ENCODE data around the gene TUBA4A. TPM values are rescaled to one million over a fixed set of nuclear protein-coding genes. Genes with fewer than 3 reads are reported as not detected.

Gene TUBA4A
- total RNA-seq, 1 donor from 2014 or later: 0.14 TPM

Small RNA genes lying within 50 kb of the gene (microRNA-seq; reads per million reads assigned to microRNA genes)
- not detected for gene MIR153-1

Other genes starting within 250 kb of the TUBA4A start
- gene CFAP65, start 212.4 kb downstream of the TUBA4A start, total RNA-seq: 0.93 and 1.4 TPM in 2 replicates
- gene IHH, start 193.0 kb downstream of the TUBA4A start, total RNA-seq: 0.16 TPM in 1 of 2 replicates, not detected in the other
- 23.5 and 26.8 TPM in 2 replicates for gene NHEJ1, start 93.1 kb downstream of the TUBA4A start, total RNA-seq
- gene SLC23A3, start 83.9 kb downstream of the TUBA4A start, total RNA-seq: 0.34 and 1.5 TPM in 2 replicates
- 39.9 and 42.1 TPM in 2 replicates for gene CNPPD1, start 77.0 kb downstream of the TUBA4A start, total RNA-seq
- gene RETREG2, start 75.6 kb downstream of the TUBA4A start, total RNA-seq: 84.6 and 86.0 TPM in 2 replicates
- 26.6 and 30.1 TPM in 2 replicates for gene ZFAND2B, start 47.1 kb downstream of the TUBA4A start, total RNA-seq
- gene ABCB6, start 35.0 kb downstream of the TUBA4A start, total RNA-seq: 35.9 and 39.1 TPM in 2 replicates
- gene ATG9A, start 24.3 kb downstream of the TUBA4A start, total RNA-seq: 41.2 and 42.0 TPM in 2 replicates
- 36.4 and 40.3 TPM in 2 replicates for gene ANKZF1, start 24.1 kb downstream of the TUBA4A start, total RNA-seq
- 11.2 and 12.7 TPM in 2 replicates for gene GLB1L, start 8.5 kb downstream of the TUBA4A start, total RNA-seq
- 28.5 and 31.2 TPM in 2 replicates for gene STK16, start 8.4 kb downstream of the TUBA4A start, total RNA-seq
- gene TUBA4B, start 675 bp downstream of the TUBA4A start, total RNA-seq: not detected in 2 replicates
- 59.2 and 59.7 TPM in 2 replicates for gene DNAJB2, start 25.4 kb upstream of the TUBA4A start, total RNA-seq
- gene PTPRN, start 55.5 kb upstream of the TUBA4A start, total RNA-seq: 3.2 and 4.1 TPM in 2 replicates
- not detected in 2 replicates for gene RESP18, start 78.8 kb upstream of the TUBA4A start, total RNA-seq
- gene DNPEP, start 134.0 kb upstream of the TUBA4A start, total RNA-seq: 36.9 and 39.5 TPM in 2 replicates
- gene DES, start 164.5 kb upstream of the TUBA4A start, total RNA-seq: 0.28 TPM in 1 of 2 replicates, not detected in the other
- 13.4 and 17.5 TPM in 2 replicates for gene SPEG, start 180.9 kb upstream of the TUBA4A start, total RNA-seq
- 24.3 and 26.1 TPM in 2 replicates for gene GMPPA, start 245.0 kb upstream of the TUBA4A start, total RNA-seq

Measured in neural crest cell (in vitro differentiated cells).